ENCODE results near the gene PAPSS1.

DNA sequence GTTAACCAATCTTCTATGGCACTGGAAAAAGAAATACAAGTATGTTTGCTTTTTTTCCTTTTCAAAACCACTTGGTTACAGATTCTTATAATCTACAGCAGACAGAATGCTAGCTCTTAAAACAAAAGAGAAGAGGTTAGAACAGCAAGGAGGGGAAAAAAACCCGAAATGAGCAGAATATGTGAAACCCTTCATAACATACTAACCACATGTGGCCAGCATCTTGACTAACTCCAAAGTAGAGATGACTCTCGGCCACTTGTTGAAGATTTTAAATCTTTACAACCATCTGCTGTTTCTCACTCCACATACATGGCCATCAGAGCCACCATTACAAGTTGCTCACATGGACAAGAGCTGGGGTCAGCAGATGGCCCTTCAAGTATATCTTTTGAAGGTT lies 100.3 kb downstream of the PAPSS1 start:
- no peak for TF ChIP-seq GATA2 (IDR thresholded peaks at IDR 0.05; ENCODE audit: low read depth, low read length)
- TF ChIP-seq GATA3 (IDR thresholded peaks at IDR 0.05; ENCODE audit: low read depth, low read length): no peak
